Measurements from ENCODE around the gene AP2A2.

AP2A2 gene

GRCh38 chr11:944711-945470, 19.2 kb downstream of the AP2A2 start:
- Histone ChIP-seq H3K27ac (replicated peaks; ENCODE audit: low read length) (peak overlapping the region; percentile 98), H2AFZ (ENCODE audit: low read length) (no peak overlapping the region), H2BK120ac (ENCODE audit: low read depth, low read length) (no peak overlapping the region), H2AK5ac (ENCODE audit: low read depth, low read length) (peak overlapping the region; percentile 24), H3K9ac (ENCODE audit: low read depth, low read length, poor library complexity) (peak overlapping the region; percentile 56), H3K9me3 (replicated peaks in 1 of 2; ENCODE audit: control insufficient read depth in 2 of 2, insufficient read depth in 1 of 2, low read depth in 1 of 2, low read length in 2 of 2) (peaks cover 0 to 19% of the 10 kb centered on the region in 2 donors), H4K91ac (ENCODE audit: low read depth, low read length, poor library complexity) (no peak overlapping the region), H3K4me3 (ENCODE audit: low read length in 2 of 2) (no peak overlapping the region), H2BK15ac (ENCODE audit: low read length) (peak overlapping the region; percentile 14), H3K4me2 (ENCODE audit: insufficient read depth, low read length, poor library complexity, severe bottlenecking) (peak overlapping the region; percentile 31), H3K14ac (ENCODE audit: low read length) (peak overlapping the region; percentile 84), H3K18ac (ENCODE audit: low read length) (peak overlapping the region; percentile 96), H2BK5ac (ENCODE audit: low read length) (peak overlapping the region; percentile 44), H3K36me3 (replicated peaks in 1 of 2; ENCODE audit: control insufficient read depth in 2 of 2, insufficient read depth in 2 of 2, low read length in 2 of 2) (peaks cover 4 to 30% of the 10 kb centered on the region in 2 donors), H3K4me1 (ENCODE audit: control insufficient read depth in 2 of 2, insufficient read depth in 1 of 2, low read depth in 1 of 2, low read length in 2 of 2) (peaks cover 38 to 52% of the 10 kb centered on the region in 2 donors), H3K27me3 (ENCODE audit: control insufficient read depth in 3 of 3, insufficient read depth in 3 of 3, low read depth in 1 of 3, low read length in 3 of 3) (no peaks in the 10 kb centered on the region), H3K79me1 (ENCODE audit: low read depth, low read length) (peaks cover 3% of the 10 kb centered on the region), H3K23ac (ENCODE audit: low read depth, low read length, poor library complexity) (peak overlapping the region; percentile 58), H4K8ac (ENCODE audit: low read depth, low read length) (no peak overlapping the region), H2BK12ac (ENCODE audit: low read length) (no peak overlapping the region), H3K4ac (ENCODE audit: low read length) (no peak overlapping the region)
- DNase-seq (ENCODE audit: low spot score) = peak; percentile 71
- WGBS, 2 donors (ENCODE audit: extremely low coverage in 2 of 2, insufficient read length in 2 of 2, insufficient replicate concordance in 1 of 2) = no CpG with 5 or more reads among the region's 13 CpGs

- Histone ChIP-seq H2BK15ac (ENCODE audit: low read length) (no peak overlapping the region), H2AK5ac (ENCODE audit: low read depth, low read length) (no peak overlapping the region), H2BK5ac (ENCODE audit: low read length) (no peak overlapping the region), H3K9me3 (replicated peaks in 1 of 2; ENCODE audit: control insufficient read depth in 2 of 2, insufficient read depth in 1 of 2, low read depth in 1 of 2, low read length in 2 of 2) (peaks cover 0 to 21% of the 10 kb centered on the region in 2 donors), H3K4me2 (ENCODE audit: insufficient read depth, low read length, poor library complexity, severe bottlenecking) (peak overlapping the region; percentile 50), H3K36me3 (replicated peaks in 1 of 2; ENCODE audit: control insufficient read depth in 2 of 2, insufficient read depth in 2 of 2, low read length in 2 of 2) (peaks cover 4 to 36% of the 10 kb centered on the region in 2 donors), H3K4me1 (ENCODE audit: control insufficient read depth in 2 of 2, insufficient read depth in 1 of 2, low read depth in 1 of 2, low read length in 2 of 2) (peaks cover 28 to 42% of the 10 kb centered on the region in 2 donors), H3K23ac (ENCODE audit: low read depth, low read length, poor library complexity) (no peak overlapping the region), H3K4ac (ENCODE audit: low read length) (no peak overlapping the region), H3K79me1 (ENCODE audit: low read depth, low read length) (peaks cover 3% of the 10 kb centered on the region), H3K4me3 (ENCODE audit: low read length in 2 of 2) (no peak overlapping the region), H4K91ac (ENCODE audit: low read depth, low read length, poor library complexity) (peak overlapping the region; percentile 57), H3K27ac (replicated peaks; ENCODE audit: low read length) (peak overlapping the region; percentile 98), H2AFZ (ENCODE audit: low read length) (no peak overlapping the region), H4K8ac (ENCODE audit: low read depth, low read length) (no peak overlapping the region), H2BK120ac (ENCODE audit: low read depth, low read length) (no peak overlapping the region), H3K9ac (ENCODE audit: low read depth, low read length, poor library complexity) (no peak overlapping the region), H3K18ac (ENCODE audit: low read length) (peak overlapping the region; percentile 60), H3K14ac (ENCODE audit: low read length) (no peak overlapping the region), H3K27me3 (ENCODE audit: control insufficient read depth in 3 of 3, insufficient read depth in 3 of 3, low read depth in 1 of 3, low read length in 3 of 3) (no peaks in the 10 kb centered on the region), H2BK12ac (ENCODE audit: low read length) (no peak overlapping the region)
- DNase-seq (ENCODE audit: low spot score) = peak; percentile 84
- no CpG with 5 or more reads among the region's 9 CpGs for WGBS, 2 donors (ENCODE audit: extremely low coverage in 2 of 2, insufficient read length in 2 of 2, insufficient replicate concordance in 1 of 2)
These were observed 20.3 kb downstream of the AP2A2 start for GRCh38 chr11:945986-946385.

GRCh38 chr11:947744-948143, 22.1 kb downstream of the AP2A2 start:
- Histone ChIP-seq H4K91ac (ENCODE audit: low read depth, low read length, poor library complexity) (no peak overlapping the region), H3K4ac (ENCODE audit: low read length) (no peak overlapping the region), H3K4me2 (ENCODE audit: insufficient read depth, low read length, poor library complexity, severe bottlenecking) (no peak overlapping the region), H3K14ac (ENCODE audit: low read length) (no peak overlapping the region), H3K27ac (replicated peaks; ENCODE audit: low read length) (no peak overlapping the region), H2BK12ac (ENCODE audit: low read length) (no peak overlapping the region), H2BK15ac (ENCODE audit: low read length) (no peak overlapping the region), H3K36me3 (replicated peaks in 1 of 2; ENCODE audit: control insufficient read depth in 2 of 2, insufficient read depth in 2 of 2, low read length in 2 of 2) (peaks cover 3 to 36% of the 10 kb centered on the region in 2 donors), H3K4me3 (ENCODE audit: low read length in 2 of 2) (no peak overlapping the region), H3K4me1 (ENCODE audit: control insufficient read depth in 2 of 2, insufficient read depth in 1 of 2, low read depth in 1 of 2, low read length in 2 of 2) (peaks cover 29 to 39% of the 10 kb centered on the region in 2 donors), H3K27me3 (ENCODE audit: control insufficient read depth in 3 of 3, insufficient read depth in 3 of 3, low read depth in 1 of 3, low read length in 3 of 3) (no peaks in the 10 kb centered on the region), H2AFZ (ENCODE audit: low read length) (no peak overlapping the region), H3K9me3 (replicated peaks in 1 of 2; ENCODE audit: control insufficient read depth in 2 of 2, insufficient read depth in 1 of 2, low read depth in 1 of 2, low read length in 2 of 2) (peaks cover 0 to 21% of the 10 kb centered on the region in 2 donors), H3K9ac (ENCODE audit: low read depth, low read length, poor library complexity) (no peak overlapping the region), H3K79me1 (ENCODE audit: low read depth, low read length) (peaks cover 3% of the 10 kb centered on the region), H2AK5ac (ENCODE audit: low read depth, low read length) (no peak overlapping the region), H4K8ac (ENCODE audit: low read depth, low read length) (no peak overlapping the region), H2BK5ac (ENCODE audit: low read length) (no peak overlapping the region), H2BK120ac (ENCODE audit: low read depth, low read length) (no peak overlapping the region), H3K18ac (ENCODE audit: low read length) (no peak overlapping the region), H3K23ac (ENCODE audit: low read depth, low read length, poor library complexity) (no peak overlapping the region)
- no peak for DNase-seq (ENCODE audit: low spot score)
- no CpG with 5 or more reads among the region's 4 CpGs for WGBS, 2 donors (ENCODE audit: extremely low coverage in 2 of 2, insufficient read length in 2 of 2, insufficient replicate concordance in 1 of 2)

GRCh38 chr11:951507-951906, 25.8 kb downstream of the AP2A2 start:
- no peak overlapping the region for H4K8ac ChIP-seq (ENCODE audit: low read depth, low read length)
- no peak overlapping the region for H4K91ac ChIP-seq (ENCODE audit: low read depth, low read length, poor library complexity)
- WGBS, 2 donors (ENCODE audit: extremely low coverage in 2 of 2, insufficient read length in 2 of 2, insufficient replicate concordance in 1 of 2) = no CpG with 5 or more reads among the region's 9 CpGs
- H3K4me1 ChIP-seq (ENCODE audit: control insufficient read depth in 2 of 2, insufficient read depth in 1 of 2, low read depth in 1 of 2, low read length in 2 of 2) = peaks cover 17 to 18% of the 10 kb centered on the region in 2 donors
- no peak overlapping the region for H2BK12ac ChIP-seq (ENCODE audit: low read length)
- no peaks in the 10 kb centered on the region for H3K27me3 ChIP-seq (ENCODE audit: control insufficient read depth in 3 of 3, insufficient read depth in 3 of 3, low read depth in 1 of 3, low read length in 3 of 3)
- peaks cover 4 to 29% of the 10 kb centered on the region in 2 donors for H3K36me3 ChIP-seq (replicated peaks in 1 of 2; ENCODE audit: control insufficient read depth in 2 of 2, insufficient read depth in 2 of 2, low read length in 2 of 2)
- no peak overlapping the region for H3K9ac ChIP-seq (ENCODE audit: low read depth, low read length, poor library complexity)
- H2AFZ ChIP-seq (ENCODE audit: low read length) = no peak overlapping the region
- peaks cover 11% of the 10 kb centered on the region for H3K79me1 ChIP-seq (ENCODE audit: low read depth, low read length)
- H3K9me3 ChIP-seq (replicated peaks in 1 of 2; ENCODE audit: control insufficient read depth in 2 of 2, insufficient read depth in 1 of 2, low read depth in 1 of 2, low read length in 2 of 2) = peaks cover 0 to 21% of the 10 kb centered on the region in 2 donors
- H3K18ac ChIP-seq (ENCODE audit: low read length) = no peak overlapping the region
- no peak overlapping the region for H3K14ac ChIP-seq (ENCODE audit: low read length)
- no peak overlapping the region for H3K4ac ChIP-seq (ENCODE audit: low read length)
- no peak for DNase-seq (ENCODE audit: low spot score)
- no peak overlapping the region for H2BK5ac ChIP-seq (ENCODE audit: low read length)
- H3K23ac ChIP-seq (ENCODE audit: low read depth, low read length, poor library complexity) = no peak overlapping the region
- H2AK5ac ChIP-seq (ENCODE audit: low read depth, low read length) = no peak overlapping the region
- H2BK15ac ChIP-seq (ENCODE audit: low read length) = no peak overlapping the region
- H2BK120ac ChIP-seq (ENCODE audit: low read depth, low read length) = no peak overlapping the region
- H3K4me3 ChIP-seq (ENCODE audit: low read length in 2 of 2) = no peak overlapping the region
- no peak overlapping the region for H3K4me2 ChIP-seq (ENCODE audit: insufficient read depth, low read length, poor library complexity, severe bottlenecking)
- no peak overlapping the region for H3K27ac ChIP-seq (replicated peaks; ENCODE audit: low read length)
